Fibroblast of mammary gland (primary cell): ENCODE data around the gene NFKBIB.

Experiments
- DNase-seq: peaks from one replicate; pipeline ENCODE4 v3.0.0-alpha.2; 2010; ENCODE audit warnings: low read depth
- H3K4me3 ChIP-seq: 2 replicates; pipeline ENCODE4 v1.5.1; 2011; ENCODE audit warnings: low read depth, mild to moderate bottlenecking, low read length, moderate library complexity; ENCODE audit not compliant: control insufficient read depth
- TF ChIP-seq, protein P1 (sequence below): conservative IDR thresholded peaks from 2 replicates; pipeline ENCODE4 v1.5.1; 2011; ENCODE audit warnings: low read depth, low read length, inconsistent platforms; ENCODE audit not compliant: control insufficient read depth, insufficient read depth

Gene NFKBIB

DNA sequence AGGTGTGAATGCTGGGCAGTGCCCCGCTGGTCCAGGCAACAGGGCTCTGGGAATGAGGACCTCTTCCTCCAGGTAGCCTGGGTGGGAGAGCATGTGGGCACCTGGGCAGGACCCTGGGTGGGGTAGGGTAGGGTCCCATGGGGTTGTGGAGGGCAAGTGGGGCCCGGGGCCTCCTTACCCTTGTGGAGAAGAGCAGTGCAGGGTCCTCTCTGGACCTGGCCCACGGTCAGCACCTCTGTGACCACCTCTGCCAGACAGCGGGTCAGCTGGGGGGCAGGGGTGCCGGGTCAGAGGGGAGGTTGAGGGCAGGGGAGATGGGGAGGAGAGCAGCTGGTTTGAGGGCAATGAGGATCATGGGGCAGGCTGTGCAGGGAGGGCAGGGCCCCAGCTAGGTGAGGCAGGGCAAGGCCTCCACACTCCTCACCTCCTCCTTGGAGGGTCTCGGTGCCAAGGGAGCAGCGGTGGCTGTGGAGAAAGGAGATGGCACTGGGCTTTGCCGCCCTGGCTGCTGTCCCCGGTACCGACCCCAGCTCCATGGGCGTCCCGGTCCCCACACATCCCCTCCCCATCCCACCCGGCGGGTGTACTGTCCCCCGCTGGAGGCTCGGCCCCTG, 11.7 kb downstream of the NFKBIB start:
- H3K4me3 ChIP-seq = no peak overlapping the region
- DNase-seq = no peak
- TF ChIP-seq, protein P1, sequence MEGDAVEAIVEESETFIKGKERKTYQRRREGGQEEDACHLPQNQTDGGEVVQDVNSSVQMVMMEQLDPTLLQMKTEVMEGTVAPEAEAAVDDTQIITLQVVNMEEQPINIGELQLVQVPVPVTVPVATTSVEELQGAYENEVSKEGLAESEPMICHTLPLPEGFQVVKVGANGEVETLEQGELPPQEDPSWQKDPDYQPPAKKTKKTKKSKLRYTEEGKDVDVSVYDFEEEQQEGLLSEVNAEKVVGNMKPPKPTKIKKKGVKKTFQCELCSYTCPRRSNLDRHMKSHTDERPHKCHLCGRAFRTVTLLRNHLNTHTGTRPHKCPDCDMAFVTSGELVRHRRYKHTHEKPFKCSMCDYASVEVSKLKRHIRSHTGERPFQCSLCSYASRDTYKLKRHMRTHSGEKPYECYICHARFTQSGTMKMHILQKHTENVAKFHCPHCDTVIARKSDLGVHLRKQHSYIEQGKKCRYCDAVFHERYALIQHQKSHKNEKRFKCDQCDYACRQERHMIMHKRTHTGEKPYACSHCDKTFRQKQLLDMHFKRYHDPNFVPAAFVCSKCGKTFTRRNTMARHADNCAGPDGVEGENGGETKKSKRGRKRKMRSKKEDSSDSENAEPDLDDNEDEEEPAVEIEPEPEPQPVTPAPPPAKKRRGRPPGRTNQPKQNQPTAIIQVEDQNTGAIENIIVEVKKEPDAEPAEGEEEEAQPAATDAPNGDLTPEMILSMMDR = no peak

DNA sequence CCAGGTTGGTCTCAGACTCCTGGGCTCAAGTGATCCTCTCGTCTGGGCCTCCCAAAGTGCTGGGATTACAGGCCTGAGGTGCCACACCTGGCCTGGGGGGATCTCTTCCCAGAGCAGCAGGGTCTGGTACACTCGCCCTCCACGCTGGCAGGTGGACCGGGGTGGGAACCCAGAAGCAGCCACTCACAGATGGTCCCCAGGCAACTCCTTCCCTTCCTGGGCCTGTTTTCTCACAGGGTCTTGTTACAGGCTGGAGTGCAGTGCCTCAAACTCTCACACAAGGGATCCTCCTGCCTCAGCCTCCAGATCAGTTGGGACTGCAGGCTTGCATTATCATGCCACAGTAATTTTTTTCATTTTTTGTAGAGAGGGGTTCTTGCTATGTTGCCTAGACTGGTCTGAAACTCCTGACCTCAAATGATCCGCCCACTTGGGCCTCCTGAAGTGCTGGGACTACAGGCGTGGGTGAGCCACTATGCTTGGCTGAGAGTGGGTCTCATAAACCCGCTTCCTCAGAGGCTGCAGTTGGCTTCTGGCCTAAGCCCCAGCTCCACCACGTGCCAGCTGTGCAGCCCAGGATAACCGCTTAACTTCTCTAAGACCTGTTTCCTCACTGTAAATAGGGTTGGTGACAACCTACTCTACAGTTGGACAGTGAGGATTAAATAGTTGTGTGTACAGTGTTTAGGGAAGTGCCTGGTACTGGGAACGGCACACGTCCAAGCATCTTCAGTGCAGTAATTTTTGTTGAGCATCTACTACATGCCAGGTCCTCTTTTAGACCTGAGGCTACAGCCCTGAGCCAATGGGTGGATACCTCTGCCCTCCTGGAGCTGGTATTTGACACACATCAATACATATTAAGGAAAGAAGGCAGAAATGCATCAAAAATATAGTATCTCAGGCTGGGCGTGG, 13.1 kb downstream of the NFKBIB start:
- no peak overlapping the region for H3K4me3 ChIP-seq
- TF ChIP-seq, protein P1 = no peak
- peak; percentile 7 for DNase-seq

DNA sequence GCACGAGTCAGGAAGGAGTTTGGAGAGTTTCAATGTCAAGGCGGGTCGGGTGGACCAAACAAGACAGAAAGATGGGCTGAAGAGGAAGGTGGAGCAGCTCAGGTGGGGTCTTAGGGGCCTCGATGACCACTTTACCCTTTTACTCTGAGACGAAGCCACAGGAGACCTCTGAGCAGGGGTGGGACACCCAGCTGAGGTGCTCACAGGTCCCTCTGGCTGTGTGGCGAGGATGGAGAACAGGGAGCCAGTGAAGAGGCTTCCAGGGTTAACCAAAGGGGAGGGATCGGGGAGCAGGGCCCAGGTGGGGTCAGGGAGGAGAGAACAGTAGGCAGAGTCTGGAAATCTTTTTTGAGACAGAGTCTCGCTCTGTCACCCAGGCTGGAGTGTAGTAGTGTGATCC, 14.2 kb downstream of the NFKBIB start:
- no peak overlapping the region for H3K4me3 ChIP-seq
- TF ChIP-seq, protein P1 = no peak
- no peak for DNase-seq

DNA sequence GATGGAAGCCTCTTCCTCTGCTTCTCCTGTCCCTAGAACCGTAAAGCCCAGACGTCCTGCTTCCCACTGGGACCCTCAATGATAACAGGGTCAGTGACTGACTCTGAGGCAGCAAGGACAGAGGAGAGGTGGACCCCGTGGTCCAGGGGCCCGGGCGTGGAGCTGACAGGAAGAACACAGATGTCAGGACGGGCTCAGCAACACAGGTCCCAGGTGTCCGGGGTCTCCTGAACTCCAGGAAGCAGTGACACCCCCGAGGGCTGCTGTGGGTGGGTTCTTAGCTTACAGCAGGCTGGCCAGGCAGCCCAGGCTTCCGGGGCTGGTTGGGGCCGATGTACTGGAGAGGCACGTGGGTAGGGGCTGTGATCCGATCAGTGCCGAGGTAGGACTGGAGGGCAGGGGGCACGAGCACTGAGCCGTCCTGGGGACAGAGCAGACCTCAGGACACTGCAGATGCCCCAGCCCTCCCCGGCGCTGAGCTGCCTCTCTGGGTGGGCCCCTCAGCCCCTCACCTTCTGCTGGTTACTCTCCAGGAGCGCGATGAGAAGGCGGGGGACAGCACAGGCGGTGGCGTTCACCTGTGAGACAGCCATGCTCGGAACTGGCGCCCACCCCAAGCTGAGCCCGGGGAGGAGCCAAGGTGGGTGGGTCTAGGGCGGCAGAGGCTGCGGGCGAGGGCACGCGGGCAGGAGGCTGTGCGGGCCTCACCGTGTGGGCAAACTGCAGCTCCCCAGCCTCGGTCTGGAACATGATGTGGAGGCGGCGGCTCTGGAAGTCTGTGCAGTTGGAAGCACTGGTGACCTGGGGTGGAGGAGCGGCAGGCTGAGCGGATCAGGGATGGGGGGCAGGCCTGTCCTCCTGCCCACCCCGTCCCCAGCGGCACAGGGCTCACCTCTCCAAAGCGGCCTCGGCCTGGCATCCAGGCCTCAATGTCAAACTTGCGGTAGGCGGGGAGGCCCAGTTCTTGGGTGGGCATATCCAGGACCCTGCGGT, 15.9 kb downstream of the NFKBIB start:
- no peak for DNase-seq
- no peak overlapping the region for H3K4me3 ChIP-seq
- TF ChIP-seq, protein P1 = no peak

DNA sequence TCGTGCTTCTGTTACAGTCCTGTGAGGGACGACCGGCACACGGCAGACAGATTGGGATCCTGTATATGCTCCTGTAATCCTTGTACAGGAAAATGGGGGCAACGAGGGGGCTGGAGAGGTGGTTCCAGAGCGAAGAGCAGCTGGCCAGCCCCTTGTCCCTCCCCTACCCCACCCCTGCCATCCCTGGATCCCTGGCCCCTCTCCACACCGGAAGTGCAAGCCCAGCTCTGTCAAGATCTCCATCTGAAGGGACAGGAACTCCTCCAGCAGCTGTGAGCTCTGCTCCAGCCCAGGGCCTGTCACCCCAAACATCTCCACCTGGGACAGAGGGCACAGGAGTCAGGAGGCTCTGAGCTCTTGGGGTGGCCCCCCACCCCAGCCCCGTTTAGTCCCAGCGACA, 17.7 kb downstream of the NFKBIB start:
- TF ChIP-seq, protein P1 = no peak
- H3K4me3 ChIP-seq = no peak overlapping the region
- DNase-seq = no peak

DNA sequence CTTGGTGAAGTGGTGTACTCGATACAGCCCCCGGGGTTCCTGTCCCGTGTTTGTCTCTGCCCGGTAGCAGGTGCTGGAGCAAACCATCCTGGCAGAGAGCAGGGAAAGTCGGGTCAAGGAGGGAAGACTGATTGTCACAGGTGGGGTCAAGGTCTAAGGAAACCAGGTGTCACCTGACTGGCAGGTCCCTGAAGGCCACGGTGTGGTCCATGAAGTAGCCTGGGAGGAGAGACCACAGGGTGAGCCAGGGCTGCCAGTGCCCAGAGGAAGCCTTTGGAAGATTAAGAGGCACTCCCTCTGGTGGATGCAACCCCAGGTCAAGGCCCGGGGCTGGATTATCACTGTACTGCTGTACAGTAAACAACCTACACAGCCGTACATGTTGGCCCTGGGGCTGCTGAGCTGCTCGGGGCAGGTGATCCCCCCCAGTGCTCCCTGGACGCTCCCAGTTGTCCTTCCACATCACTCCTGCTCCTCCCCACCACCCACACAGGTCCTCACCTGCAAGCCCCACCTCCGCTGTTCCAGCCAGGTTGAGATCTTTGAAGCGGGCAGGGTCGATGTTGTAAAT, 18.2 kb downstream of the NFKBIB start:
- no peak overlapping the region for H3K4me3 ChIP-seq
- TF ChIP-seq, protein P1 = peak; percentile 5
- peak; percentile 9 for DNase-seq
